ENCODE measurements around the gene DCHS2.

Gene DCHS2

DNA sequence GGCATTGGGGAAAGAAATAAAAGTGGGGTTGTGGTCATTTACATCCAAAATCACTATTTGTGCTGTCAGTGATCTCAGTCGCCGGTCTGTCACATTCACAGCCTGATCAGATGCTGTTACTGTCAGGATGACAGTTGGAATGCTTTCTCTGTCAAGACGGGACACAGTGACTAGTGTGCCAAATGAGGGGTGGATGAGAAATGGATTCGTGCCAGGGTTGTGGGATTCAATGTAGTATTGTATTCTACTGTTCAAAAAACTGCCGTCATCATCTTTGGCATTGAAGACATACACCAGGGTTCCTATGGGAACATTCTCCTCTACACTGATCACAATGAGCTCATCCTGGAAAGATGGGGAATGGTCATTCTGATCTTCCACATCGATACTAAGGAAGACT is 171.1 kb downstream of the DCHS2 start:
- DNase-seq (ENCODE audit: low read depth in 1 of 2, low spot score in 1 of 2): no peak

DNA sequence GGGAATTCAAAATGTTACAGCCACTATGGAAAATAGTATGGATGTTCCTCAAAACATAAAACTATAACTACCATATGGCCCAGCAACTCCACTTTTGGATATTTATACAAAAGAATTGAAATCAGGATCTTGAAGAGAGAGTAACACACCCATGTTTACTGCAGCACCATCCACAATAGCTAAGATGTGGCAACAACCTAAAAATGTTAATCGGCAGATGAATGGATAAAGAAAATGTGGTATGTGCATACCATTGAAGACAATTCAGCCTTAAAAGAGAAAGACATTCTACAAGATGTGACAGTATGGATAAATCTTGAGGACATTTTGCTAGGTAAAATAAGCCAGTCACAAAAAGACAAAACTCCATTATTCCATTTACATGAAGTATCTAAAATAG is 171.9 kb downstream of the DCHS2 start:
- no peak for DNase-seq (ENCODE audit: low read depth in 1 of 2, low spot score in 1 of 2)

DNA sequence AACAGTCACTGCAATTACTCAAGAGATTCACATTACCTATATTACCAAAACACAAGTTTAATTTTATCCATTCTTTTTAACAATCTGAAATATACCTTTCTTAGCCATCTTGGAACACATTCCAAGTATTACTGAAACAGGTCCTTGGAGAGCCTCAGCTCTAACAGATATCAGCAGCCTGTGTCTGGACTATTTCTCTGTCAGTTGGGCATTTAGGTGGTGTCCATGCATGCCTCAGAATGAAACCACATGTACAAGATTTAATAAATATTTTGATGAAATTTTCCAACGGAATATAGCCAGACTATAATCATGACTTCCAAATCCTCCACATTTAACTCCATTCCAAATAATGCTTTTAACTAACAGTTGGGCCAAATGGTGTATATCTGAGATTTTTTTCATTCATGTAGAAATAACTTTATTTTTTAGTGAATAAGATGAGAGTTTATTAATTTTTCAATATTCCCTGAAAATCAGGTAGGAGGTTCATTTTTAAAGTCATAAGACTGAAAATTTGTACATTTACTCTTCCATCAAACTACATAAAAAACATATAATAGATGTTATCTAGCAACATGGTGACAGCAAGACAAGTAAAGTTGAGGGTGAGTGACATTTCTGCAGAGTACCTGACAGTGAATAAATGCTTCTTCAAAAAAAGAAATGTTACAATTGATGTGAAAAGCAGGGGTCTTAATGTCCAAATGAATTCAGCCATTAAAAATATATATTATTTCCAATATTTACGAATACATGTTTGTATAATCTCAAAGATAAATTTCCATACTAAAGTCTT is 174.2 kb downstream of the DCHS2 start:
- no peak for DNase-seq (ENCODE audit: low read depth in 1 of 2, low spot score in 1 of 2)

DNA sequence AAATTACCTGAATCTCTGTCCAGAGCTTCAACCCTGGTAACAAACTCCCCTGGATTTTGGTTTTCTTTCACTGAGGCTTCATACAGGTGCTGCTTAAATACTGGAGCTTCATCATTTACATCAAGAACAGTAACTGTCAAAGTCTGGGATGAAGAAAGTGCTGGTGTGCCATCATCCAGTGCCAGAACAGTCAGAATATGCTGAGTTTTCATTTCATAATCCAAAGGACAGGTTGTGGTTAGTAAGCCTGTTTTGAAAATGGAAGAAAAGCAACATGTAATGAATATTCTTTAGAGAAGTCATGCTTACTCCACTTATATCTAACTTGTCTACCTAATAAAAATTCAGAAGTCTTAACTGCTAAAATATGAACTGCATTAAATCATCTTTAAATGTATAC is 175.9 kb downstream of the DCHS2 start:
- no peak for DNase-seq (ENCODE audit: low read depth in 1 of 2, low spot score in 1 of 2)

DNA sequence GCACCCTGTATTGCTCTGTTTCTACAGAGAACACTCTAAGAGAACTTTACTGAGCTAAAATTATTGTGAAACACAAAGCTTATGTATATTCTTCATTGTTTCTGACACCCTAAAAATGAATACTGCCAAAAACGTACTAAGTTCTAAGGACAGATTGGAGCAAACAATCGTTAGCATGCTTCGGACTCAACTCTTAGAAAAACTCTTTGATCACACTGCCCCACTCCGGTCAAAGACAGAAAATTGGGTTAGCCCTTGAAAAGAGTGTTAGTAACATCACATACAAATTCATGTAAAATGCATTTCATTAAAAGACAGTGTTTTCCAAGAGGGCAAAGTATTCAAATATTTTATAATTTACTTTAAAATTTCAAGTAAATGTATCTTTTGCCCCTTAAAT is 177.4 kb downstream of the DCHS2 start:
- no peak for DNase-seq (ENCODE audit: low read depth in 1 of 2, low spot score in 1 of 2)

DNA sequence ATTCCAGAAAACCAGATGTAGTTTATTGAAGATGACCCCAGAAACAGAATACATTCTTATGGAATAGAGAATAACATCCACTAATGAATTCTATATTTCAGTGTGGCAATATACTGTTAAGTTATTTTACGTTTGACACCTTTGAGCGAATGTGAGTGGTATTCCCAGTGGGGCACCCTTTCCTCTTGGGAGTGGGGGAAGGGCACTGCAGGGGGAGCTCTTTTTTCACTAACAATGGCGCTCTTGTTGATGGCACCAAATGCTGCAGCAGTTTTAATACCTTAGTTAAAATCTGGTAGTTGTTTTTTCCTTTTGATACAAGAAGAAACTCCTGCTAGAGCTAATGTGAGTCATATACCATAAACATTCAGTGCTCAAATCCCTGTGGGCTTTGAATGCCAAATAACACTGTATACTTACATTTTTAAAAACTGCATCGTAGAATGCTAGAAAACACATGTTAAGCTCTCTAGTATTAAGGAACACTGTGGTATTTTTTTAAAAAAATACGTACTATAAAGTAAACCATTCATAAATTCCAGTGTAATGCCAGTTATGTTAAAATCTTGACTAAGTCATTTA is 178.5 kb downstream of the DCHS2 start:
- no peak for DNase-seq (ENCODE audit: low read depth in 1 of 2, low spot score in 1 of 2)

DNA sequence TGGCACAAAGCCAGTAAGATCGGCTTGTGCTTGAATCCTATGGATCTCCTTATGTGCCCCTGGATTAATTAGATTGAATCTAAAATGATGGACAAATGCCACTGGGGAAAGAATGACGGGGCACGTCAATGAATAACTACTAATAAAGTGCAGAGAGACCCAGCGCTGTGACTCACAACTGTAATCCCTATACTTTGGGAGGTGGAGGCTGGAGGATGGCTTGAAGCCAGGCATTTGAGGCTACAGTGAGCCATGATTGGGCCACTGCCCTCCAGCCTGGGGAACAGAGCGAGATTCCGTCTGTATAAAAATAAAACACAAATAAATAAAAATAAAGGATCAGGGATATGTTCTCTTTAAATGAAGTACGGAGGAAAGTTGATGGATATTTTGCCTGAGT is 179.4 kb downstream of the DCHS2 start:
- no peak for DNase-seq (ENCODE audit: low read depth in 1 of 2, low spot score in 1 of 2)

DNA sequence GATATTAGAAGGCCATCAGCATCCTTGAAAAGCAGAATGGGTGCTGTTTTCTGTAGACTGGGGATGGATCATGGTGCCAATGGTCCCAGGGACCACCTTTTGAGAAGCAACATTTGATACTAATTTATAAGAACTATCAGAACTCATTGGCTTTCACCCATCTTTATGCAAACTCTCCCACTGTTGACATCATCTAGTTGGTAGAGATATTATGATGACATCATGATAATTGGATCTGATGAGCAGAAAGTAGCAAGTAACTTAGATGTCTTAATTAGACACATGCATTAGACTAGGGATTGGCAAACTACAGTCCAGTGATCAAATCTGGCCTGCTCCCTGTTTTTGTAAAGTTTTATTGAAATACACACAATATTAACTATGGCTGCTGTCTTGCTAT is 181.0 kb downstream of the DCHS2 start:
- no peak for DNase-seq (ENCODE audit: low read depth in 1 of 2, low spot score in 1 of 2)

DNA sequence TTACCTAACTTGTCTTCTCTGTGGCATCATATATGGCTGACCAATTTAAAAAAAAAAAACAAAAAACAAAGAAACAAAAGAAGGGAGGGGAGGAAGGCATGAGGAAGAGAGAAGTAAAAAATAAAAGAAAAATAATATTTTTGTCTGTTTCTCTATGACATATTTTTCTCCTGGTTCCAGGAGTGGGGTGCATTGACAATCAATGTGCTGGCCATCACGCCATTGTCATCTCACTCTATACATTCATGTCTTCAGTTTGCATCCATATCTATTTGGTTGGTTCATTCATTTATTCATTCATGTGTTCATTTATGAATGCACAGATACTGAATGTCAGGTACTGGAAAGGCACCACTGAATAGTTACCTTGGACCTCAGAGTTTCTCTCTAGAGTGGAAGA is 183.4 kb downstream of the DCHS2 start:
- DNase-seq (ENCODE audit: low read depth in 1 of 2, low spot score in 1 of 2): no peak

DNA sequence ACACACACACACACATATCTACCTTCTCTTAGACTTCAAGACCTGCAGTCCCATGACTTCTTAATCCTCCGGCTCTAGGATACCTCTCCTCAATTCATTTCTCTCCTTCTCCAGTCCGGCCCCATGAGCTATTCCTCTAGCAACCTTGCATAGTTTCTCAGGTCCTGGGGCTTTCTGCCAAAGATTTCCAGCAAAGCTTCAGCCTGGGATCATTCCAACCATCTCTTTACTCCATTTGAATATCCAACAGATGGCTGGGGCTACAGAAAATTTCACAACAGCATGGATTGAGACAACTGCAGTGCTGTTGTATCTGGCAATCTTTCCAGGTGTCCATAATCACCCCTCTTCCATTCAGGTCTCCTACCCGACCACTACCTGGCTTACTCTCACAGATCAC is 184.1 kb downstream of the DCHS2 start:
- no peak for DNase-seq (ENCODE audit: low read depth in 1 of 2, low spot score in 1 of 2)

DNA sequence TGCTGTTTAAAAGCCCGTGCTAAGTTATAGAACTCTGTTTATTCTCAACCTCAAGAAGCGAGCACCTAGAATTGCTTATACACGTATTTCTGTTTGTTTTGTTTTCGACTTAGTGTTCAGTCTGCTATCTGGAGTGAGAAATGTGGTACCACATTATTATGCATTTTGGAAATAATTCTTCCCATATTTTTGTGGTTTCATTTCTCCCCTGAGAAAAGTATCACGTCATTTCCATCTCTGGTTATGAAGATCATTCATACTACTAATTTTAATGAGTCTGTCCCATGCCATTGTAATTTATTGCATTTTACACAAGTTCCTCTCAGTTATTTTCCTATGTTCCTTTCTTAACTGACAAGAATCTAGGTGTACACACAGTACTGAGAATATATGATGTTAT is 186.0 kb downstream of the DCHS2 start:
- no peak for DNase-seq (ENCODE audit: low read depth in 1 of 2, low spot score in 1 of 2)

DNA sequence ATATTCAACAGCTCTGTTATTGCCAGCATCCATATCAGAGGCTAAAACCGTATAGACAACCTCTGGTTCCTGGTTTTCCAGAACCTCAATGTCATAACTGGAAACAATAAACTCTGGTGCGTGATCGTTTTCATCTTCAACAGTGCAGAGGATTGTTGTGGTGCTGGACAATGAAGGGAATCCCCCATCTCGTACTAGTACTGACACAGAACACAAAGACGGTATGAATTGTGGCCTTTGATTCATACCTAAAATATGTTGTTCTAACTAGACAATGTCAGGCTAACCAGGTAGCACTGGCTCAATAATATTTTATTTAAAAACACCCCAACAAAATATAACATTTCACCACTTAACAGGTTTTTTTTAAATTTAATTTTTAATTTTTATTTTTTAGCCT is 186.9 kb downstream of the DCHS2 start:
- no peak for DNase-seq (ENCODE audit: low read depth in 1 of 2, low spot score in 1 of 2)

DNA sequence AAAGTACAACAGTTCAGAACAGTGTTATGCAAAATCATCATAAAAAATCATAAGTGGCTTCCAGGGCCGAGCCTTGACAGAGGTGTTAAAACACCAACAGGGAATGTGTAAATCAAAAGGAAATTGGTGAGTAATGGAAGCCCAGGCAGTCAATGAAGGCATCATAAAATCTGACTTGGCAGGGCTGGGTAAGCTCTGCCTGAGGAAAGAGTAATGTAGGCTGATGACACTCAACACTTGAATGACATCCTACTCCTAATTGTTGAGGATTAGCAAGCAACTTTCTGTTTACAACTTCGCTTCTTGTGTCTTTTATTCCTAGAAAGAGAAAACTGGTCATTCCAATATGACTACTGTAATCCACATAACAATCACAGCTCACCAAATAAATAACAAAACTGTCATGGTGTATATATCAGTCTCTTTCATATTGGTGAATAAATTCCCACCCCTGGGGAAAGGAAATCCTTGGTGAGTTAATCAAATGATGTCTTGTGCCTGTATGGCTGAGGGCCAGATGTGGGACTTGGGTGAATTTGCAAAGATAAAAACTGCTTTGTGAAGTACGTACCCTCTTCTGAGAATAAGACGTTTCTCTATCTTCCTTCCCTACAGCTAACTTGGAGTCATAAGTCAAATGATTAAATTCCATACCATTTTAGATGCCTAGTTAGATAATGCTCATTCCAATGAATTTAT is 196.8 kb downstream of the DCHS2 start:
- DNase-seq (ENCODE audit: low read depth in 1 of 2, low spot score in 1 of 2): no peak

DNA sequence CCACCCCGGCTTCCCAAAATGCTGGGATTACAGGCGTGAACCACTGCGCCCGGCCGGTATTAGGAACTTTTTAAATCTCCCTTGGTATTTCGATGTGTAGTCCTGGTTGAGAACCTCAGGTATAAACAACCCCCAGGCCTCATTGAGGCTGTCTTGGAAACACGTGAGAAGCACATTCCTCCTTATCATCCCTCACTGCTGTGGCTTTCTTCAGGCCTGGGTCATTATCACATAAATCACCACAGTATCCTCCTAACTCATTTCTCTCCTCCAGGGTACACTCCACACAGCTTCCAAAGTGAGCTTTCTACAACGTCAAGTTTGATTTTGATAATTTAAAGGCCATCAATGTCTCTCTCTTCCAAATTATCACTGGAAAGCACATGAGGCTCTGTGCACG is 198.2 kb downstream of the DCHS2 start:
- no peak for DNase-seq (ENCODE audit: low read depth in 1 of 2, low spot score in 1 of 2)

DNA sequence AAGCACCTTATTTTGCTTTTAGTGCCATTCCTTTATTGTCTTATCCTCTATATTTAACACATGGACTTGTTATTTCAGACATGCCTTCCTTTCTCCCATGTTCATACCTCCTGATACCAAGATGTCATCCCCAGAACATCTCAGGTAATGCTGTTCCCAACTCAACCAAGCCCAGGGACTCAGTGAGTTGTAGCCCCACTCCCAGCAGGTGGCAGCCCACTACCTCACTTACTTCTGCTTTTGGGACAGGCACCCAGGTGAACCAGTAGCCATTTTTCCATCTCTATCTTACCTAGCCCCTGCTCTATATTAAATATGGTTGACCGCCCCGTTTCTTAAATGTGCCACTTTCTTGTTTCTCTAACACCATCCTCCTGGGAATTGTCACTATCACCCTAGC is 199.0 kb downstream of the DCHS2 start:
- no peak for DNase-seq (ENCODE audit: low read depth in 1 of 2, low spot score in 1 of 2)

DNA sequence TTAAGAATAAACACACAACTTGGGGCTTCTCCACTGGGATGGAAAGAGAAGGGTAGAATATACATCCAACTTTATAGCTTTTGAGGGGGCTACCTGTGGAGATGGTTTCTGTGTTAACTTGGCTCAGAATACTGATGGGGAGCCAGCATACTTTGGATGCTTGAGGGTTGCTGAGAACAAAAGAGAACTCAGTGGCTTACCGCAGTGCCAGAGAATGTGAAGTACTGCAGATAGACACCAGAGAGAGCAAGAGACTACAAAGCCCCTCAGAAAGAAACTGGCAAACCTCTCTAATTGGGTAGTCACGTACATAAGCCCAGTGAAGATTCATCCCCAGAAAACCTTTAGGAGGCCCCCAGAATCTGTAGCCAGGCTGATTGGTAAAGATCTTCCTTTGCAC is 214.4 kb downstream of the DCHS2 start:
- no peak for DNase-seq (ENCODE audit: low read depth in 1 of 2, low spot score in 1 of 2)

DNA sequence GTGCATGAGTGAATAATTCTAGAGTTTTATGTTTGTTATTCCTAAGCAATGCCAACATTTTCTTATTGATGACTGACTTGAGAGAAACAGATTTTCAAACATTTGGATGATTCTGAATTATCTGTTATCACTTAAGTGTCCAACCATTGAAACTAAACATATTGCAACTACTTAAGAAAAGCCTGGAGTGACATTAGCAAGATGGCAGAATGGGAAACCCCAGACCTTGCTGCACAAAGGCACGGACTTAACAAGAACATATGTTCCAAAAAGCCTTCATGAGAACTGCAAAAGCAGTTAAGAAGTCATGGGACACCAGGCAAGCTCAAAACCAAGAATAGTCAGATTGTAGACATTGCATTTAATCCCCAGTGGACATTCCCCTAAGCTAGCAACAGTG is 215.1 kb downstream of the DCHS2 start:
- DNase-seq (ENCODE audit: low read depth in 1 of 2, low spot score in 1 of 2): no peak

DNA sequence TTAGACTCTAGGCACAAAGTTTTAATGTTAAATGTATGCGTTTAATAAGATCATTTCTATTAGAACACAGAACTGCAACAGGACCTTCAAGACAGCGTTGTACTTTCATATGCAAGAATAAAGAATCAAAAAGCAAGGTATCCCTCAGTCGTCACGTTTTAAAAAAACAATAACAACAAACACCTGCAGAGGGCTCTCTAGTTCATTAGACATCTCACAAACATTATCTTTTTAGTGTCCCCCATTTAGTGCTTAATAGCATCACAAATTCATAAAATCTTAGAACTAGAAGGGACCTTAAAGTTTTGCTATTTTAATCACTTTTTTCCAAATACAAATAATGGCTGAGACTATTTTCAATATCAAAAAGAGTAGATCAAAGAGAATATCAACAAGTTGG is 236.6 kb downstream of the DCHS2 start:
- no peak for DNase-seq (ENCODE audit: low read depth in 1 of 2, low spot score in 1 of 2)

DNA sequence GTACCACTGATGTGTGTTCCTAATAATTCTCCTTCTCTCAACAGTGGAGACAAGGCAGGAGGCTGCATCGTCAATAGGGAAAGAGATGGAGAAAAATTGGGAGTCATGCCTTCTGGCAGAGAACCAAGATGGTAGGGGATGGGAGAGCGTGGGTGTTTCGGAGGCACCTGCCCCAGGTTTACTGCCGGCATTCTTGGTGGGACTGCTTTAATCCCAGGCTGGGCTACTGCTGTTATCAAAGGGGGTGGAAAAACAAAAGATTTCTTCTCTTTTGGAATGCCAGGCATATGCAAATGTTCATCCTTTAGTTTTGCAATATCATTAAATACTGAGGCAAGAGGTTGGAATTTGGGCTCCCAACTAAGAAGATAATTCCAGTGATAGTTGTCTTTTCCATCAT is 257.0 kb downstream of the DCHS2 start:
- no peak for DNase-seq (ENCODE audit: low read depth in 1 of 2, low spot score in 1 of 2)

DNA sequence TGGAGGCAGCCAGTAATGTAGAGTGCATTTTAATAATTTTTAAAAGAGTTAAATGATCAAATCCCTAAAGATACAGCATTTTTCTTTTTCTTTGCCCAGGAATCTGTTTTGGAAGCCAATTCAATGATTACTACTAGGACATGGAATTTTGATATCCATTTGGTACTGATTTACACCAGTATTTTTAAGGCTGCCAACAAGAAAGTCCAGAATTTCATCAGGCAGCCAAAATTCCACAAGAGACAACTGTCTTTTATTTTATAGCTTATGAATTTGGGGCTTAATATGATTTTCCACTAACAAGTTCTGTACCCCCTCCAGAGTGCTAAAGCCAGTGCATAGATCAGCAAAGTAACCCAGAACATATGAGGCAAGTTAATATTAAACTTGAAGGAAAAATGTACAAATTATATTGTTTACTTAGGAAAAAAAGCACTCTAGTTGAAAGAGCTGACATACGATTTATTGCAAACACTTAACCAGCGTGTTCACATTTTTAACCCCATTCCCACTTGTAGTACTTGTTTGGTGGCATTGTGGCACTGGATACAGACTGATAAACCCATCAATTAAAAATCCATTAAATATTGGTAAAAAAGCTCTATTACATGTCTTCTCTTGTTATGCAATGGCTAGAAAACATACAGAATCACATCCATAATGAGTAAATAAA is 259.7 kb downstream of the DCHS2 start:
- no peak for DNase-seq (ENCODE audit: low read depth in 1 of 2, low spot score in 1 of 2)

DNA sequence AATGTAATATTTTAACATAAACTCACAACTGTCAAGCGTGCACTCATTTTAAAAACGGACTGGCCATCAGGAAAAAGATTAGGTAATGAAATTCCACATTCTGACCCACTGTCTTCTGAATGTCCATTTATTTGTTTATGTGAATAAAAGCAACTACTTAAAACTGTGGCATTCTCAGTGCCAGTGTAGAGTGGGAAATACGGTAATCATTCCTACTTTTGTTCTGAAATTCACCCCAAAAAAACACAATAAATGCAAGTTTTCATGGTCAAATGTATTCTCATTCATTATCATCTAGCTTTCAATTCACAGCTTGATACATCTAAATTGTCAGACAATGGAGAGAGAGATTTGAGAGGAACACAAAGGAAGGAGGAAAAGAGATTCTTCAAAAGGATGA is 260.9 kb downstream of the DCHS2 start:
- no peak for DNase-seq (ENCODE audit: low read depth in 1 of 2, low spot score in 1 of 2)

DNA sequence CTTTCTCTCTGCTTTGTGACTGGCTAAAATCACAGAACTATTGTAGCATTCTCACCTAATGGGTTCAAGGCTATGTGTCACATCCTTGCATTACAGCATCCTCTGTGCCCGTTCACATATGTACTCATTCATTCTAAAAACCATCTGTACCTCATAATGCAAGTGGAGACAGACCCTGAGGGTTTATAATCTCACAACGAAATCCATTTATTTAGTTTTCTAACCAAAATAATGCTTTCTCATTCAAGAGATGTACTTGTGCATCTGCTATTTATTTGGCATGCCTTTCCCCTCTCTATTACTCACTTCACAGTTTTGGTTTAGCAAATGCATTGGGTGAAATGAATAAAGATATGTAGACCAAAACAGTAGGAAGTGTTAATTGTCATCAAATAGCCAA is 261.5 kb downstream of the DCHS2 start:
- no peak for DNase-seq (ENCODE audit: low read depth in 1 of 2, low spot score in 1 of 2)
